Kidney epithelial cell (primary cell): Measurements from ENCODE around the gene FBXO48. TPM values are rescaled to one million over a fixed set of nuclear protein-coding genes. Genes with fewer than 3 reads are reported as not detected.

Source experiments
- DNase-seq: peaks from one replicate; pipeline ENCODE4 v3.0.0-alpha.2; 2010; ENCODE audit warnings: low read depth
- H3K27me3 ChIP-seq: 2 replicates; pipeline ENCODE4 v1.6.0; 2011; ENCODE audit warnings: low read length; ENCODE audit not compliant: control insufficient read depth, insufficient read depth
- H3K36me3 ChIP-seq: 2 replicates; pipeline ENCODE4 v1.5.1; 2011; ENCODE audit warnings: low read length; ENCODE audit not compliant: control insufficient read depth, insufficient read depth
- H3K4me3 ChIP-seq: 2 replicates; pipeline ENCODE4 v1.5.1; 2011; ENCODE audit warnings: low read depth, mild to moderate bottlenecking, control low read depth, low read length
- CTCF ChIP-seq: IDR thresholded peaks from 2 replicates; pipeline ENCODE4 v1.5.1; 2011; ENCODE audit warnings: mild to moderate bottlenecking, moderate library complexity, low read length, control low read depth, inconsistent platforms; ENCODE audit not compliant: insufficient read depth, poor library complexity, severe bottlenecking
- total RNA-seq: library from RNA; depleted of rRNA; stranded (reverse); fragments of >200 nt; gene quantifications from 2 replicates; pipeline ENCODE4 v1.2.3, GENCODE V29; 2015

Gene FBXO48
- 0.54 and 0.68 TPM in 2 replicates for total RNA-seq

- Histone ChIP-seq H3K36me3 (no peaks in the 10 kb centered on the region), H3K27me3 (no peaks in the 10 kb centered on the region), H3K4me3 (peak within 1 kb of the TSS; percentile 98)
- DNase-seq: peak; percentile 95
- no peak for TF ChIP-seq CTCF
Measured at GRCh38 chr2:68467077-68467960, at the start of gene FBXO48, which contains the start of gene APLF. Gene FBXO48 (minus strand): TSS chr2:68467294. CDS start chr2:68465145, 2,149 bp downstream. Gene APLF (plus strand): TSS chr2:68467585. CDS start chr2:68467732, 147 bp downstream.

GRCh38 chr2:68516051-68516955 lies 49.2 kb upstream of the FBXO48 start:
- TF ChIP-seq CTCF: no peak
- no peak for DNase-seq
- Histone ChIP-seq H3K27me3 (no peaks in the 10 kb centered on the region), H3K36me3 (no peaks in the 10 kb centered on the region), H3K4me3 (no peak overlapping the region)

- Histone ChIP-seq H3K36me3 (no peaks in the 10 kb centered on the region), H3K4me3 (no peak overlapping the region), H3K27me3 (no peaks in the 10 kb centered on the region)
- no peak for DNase-seq
- TF ChIP-seq CTCF: no peak
Measured at GRCh38 chr2:68514316-68514929, 47.3 kb upstream of the FBXO48 start.

- no peaks in the 10 kb centered on the region for H3K36me3 ChIP-seq
- no peaks in the 10 kb centered on the region for H3K27me3 ChIP-seq
- TF ChIP-seq CTCF: no peak
- no peak for DNase-seq
- H3K4me3 ChIP-seq: no peak overlapping the region
Measured at GRCh38 chr2:68512966-68513365, 45.9 kb upstream of the FBXO48 start.

GRCh38 chr2:68512326-68512725 lies 45.2 kb upstream of the FBXO48 start:
- no peak for TF ChIP-seq CTCF

More at GRCh38 chr2:68512326-68512725, 45.2 kb upstream of the FBXO48 start:
- no peak for DNase-seq
- no peaks in the 10 kb centered on the region for H3K36me3 ChIP-seq
- H3K27me3 ChIP-seq: no peaks in the 10 kb centered on the region
- no peak overlapping the region for H3K4me3 ChIP-seq
